ENCODE data around the gene WNT2B.

WNT2B gene

DNA sequence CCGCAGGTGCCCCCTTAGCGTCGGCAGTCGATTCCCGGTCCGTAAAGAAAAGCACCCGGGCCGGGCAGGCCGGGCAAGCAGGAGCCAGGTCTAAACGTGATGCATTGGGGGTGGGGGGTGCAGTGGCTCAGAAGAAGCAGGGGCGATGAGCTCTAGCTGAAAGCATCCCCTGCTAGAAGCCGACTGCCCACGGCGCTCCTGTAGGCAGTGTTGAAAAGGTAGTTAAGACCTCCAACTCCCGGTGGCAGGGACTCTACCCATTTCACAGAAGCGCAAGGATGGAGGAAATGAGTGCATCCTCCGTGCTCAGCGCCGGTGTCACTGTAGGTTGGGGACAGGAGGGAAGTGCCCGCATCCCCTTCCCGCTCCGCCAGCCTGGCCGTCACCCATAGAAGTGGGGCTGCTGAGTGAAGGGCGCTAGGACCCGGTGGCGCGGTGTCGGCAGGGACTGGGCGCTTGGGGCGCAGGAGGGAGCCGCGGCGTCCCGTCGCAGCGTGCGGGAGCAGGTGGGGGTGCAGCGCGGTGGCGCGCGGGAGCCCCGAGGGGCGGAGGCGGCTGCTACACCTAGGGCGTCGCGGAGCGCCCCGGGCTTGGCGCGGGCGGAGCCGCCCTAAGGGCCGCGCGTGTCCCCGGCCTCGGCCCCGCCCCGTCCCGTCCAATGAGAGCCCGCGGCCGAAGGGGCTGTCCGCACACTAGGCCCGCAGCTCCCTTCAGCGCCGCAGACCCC is at the start of gene WNT2B:
WNT2B (plus strand) TSS at position 688 of the 727 bp plus-strand sequence. CDS start 298 bp downstream, outside the sequence.
- peak within 1 kb of the TSS; percentile 49 for H3K4me3 ChIP-seq (ENCODE audit: low read depth, low read length)
- no peak for TF ChIP-seq CTCF (IDR thresholded peaks at IDR 0.05; ENCODE audit: low read depth, low read length, missing control alignments)
- DNase-seq (ENCODE audit: low read depth): no peak

DNA sequence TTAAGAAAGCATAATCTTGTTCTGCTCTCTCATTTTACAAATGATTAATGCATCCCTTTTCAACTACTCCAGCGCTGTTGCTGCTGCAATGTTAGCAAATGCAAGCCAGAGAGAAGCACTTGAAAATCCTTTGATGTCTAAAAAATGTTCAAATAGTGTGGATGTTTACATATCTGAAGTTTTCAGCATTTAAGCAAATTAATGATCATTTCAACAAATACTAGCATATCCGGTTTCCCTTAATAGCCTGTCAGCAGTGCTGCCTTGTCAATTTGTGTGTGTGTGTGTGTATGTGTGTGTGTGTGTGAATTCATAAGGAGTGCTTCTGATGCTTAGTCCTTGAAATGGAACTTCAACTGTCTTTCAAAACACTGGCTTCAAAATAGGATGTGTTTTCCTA is 48.1 kb upstream of the WNT2B start:
- TF ChIP-seq CTCF (IDR thresholded peaks at IDR 0.05; ENCODE audit: low read depth, low read length, missing control alignments): no peak
- H3K4me3 ChIP-seq (ENCODE audit: low read depth, low read length): no peak overlapping the region
- DNase-seq (ENCODE audit: low read depth): no peak

- H3K4me3 ChIP-seq (ENCODE audit: low read depth, low read length): no peak overlapping the region
- no peak for DNase-seq (ENCODE audit: low read depth)
- no peak for TF ChIP-seq CTCF (IDR thresholded peaks at IDR 0.05; ENCODE audit: low read depth, low read length, missing control alignments)
These were observed 47.4 kb upstream of the WNT2B start for GRCh38 chr1:112461200-112461871.

DNA sequence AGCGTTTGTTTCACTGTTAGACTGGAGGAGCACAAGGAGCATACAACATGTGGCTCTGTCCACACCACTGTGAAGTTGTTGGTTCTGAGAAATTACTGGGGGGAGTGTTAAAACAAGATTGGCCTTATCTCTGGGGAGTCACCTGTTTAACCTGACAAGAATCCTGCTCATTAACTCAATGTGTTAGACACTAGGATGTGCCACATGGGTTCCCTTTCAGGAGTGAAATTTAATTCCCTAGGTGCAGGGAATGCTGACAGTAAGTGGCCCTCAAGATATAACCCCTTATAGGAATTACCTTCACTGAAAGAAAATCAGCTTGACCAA is 45.8 kb upstream of the WNT2B start:
- no peak for DNase-seq (ENCODE audit: low read depth)
- no peak for TF ChIP-seq CTCF (IDR thresholded peaks at IDR 0.05; ENCODE audit: low read depth, low read length, missing control alignments)
- no peak overlapping the region for H3K4me3 ChIP-seq (ENCODE audit: low read depth, low read length)

GRCh38 chr1:112464501-112464900 is 44.3 kb upstream of the WNT2B start:
- TF ChIP-seq CTCF (IDR thresholded peaks at IDR 0.05; ENCODE audit: low read depth, low read length, missing control alignments): no peak
- no peak for DNase-seq (ENCODE audit: low read depth)

GRCh38 chr1:112465122-112465521 is 43.6 kb upstream of the WNT2B start:
- H3K4me3 ChIP-seq (ENCODE audit: low read depth, low read length): no peak overlapping the region
- DNase-seq (ENCODE audit: low read depth): no peak
- TF ChIP-seq CTCF (IDR thresholded peaks at IDR 0.05; ENCODE audit: low read depth, low read length, missing control alignments): no peak

More at GRCh38 chr1:112464501-112464900, 44.3 kb upstream of the WNT2B start:
- H3K4me3 ChIP-seq (ENCODE audit: low read depth, low read length): no peak overlapping the region

Measured in GM12864 (cell line).